Panc1 (cell line): ENCODE measurements around the gene BLCAP.

Experiments
- CTCF ChIP-seq: fragments of 450-650 bp; IDR thresholded peaks from 2 replicates; pipeline ENCODE4 v1.5.1; 2017; ENCODE audit warnings: mild to moderate bottlenecking
- POLR2AphosphoS5 ChIP-seq: IDR thresholded peaks from 2 replicates; pipeline ENCODE4 v1.6.1; 2012; ENCODE audit warnings: mild to moderate bottlenecking, low read depth, low read length, moderate library complexity
- SIN3A ChIP-seq: IDR thresholded peaks from 2 replicates; pipeline ENCODE4 v1.6.1; 2012; ENCODE audit warnings: low read depth, mild to moderate bottlenecking, low read length, moderate library complexity, borderline replicate concordance; ENCODE audit not compliant: insufficient read depth
- TF ChIP-seq, protein P1 (sequence below), 2 experiments: IDR thresholded peaks; 2 replicates each; pipeline ENCODE4 v1.6.1; 2011 to 2012; ENCODE audit warnings: low read depth in 2 of 2, control low read depth in 1 of 2, low read length in 1 of 2, mild to moderate bottlenecking in 1 of 2, moderate library complexity in 1 of 2; ENCODE audit not compliant: insufficient read depth in 1 of 2

DNA sequence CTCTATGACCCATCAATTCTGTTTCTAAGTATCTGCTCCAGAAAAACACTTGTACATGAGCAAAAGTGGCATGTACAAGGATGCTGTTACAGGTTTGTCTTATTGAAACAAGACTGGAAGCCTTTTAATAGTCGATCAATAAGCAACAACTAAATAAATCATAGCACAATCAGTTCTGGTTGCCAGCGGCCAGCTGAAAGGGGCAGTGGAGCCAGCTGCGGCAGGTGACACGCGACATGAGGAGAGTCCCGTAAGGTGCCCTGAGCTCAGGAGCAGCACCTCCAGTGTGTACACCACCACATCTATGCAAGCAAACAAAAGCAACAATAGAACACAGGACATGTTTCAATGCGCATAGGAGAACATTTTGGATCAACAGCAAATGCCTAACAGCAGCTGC lies 27.4 kb downstream of the BLCAP start:
- TF ChIP-seq CTCF (no peak), POLR2AphosphoS5 (no peak), SIN3A (no peak)
- TF ChIP-seq, protein P1, sequence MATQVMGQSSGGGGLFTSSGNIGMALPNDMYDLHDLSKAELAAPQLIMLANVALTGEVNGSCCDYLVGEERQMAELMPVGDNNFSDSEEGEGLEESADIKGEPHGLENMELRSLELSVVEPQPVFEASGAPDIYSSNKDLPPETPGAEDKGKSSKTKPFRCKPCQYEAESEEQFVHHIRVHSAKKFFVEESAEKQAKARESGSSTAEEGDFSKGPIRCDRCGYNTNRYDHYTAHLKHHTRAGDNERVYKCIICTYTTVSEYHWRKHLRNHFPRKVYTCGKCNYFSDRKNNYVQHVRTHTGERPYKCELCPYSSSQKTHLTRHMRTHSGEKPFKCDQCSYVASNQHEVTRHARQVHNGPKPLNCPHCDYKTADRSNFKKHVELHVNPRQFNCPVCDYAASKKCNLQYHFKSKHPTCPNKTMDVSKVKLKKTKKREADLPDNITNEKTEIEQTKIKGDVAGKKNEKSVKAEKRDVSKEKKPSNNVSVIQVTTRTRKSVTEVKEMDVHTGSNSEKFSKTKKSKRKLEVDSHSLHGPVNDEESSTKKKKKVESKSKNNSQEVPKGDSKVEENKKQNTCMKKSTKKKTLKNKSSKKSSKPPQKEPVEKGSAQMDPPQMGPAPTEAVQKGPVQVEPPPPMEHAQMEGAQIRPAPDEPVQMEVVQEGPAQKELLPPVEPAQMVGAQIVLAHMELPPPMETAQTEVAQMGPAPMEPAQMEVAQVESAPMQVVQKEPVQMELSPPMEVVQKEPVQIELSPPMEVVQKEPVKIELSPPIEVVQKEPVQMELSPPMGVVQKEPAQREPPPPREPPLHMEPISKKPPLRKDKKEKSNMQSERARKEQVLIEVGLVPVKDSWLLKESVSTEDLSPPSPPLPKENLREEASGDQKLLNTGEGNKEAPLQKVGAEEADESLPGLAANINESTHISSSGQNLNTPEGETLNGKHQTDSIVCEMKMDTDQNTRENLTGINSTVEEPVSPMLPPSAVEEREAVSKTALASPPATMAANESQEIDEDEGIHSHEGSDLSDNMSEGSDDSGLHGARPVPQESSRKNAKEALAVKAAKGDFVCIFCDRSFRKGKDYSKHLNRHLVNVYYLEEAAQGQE (IDR thresholded peaks at IDR 0.05; ENCODE audit: insufficient read depth in 1 of 2, low read depth in 2 of 2, low read length in 1 of 2), result no peak
